ENCODE measurements around the gene BBS7. TPM values are rescaled to one million over a fixed set of nuclear protein-coding genes. Genes with fewer than 3 reads are reported as not detected.

BBS7 gene
- total and polyA plus RNA-seq, 9 of the 15 experiments (the other 6 are each of a cell fraction or from before 2014, with no cell fraction given): 13.4 to 25.8 (median 16.4) TPM

- TF ChIP-seq ZNF12 (CRISPR knock-in tag; IDR thresholded peaks at IDR 0.05) (no peak; the same call in 1 of the 2 replicates), LARP7 (IDR thresholded peaks at IDR 0.05) (peak; percentile 32; the same call in 1 of the 2 replicates), HNRNPK (IDR thresholded peaks at IDR 0.05; ENCODE audit: low read depth, low read length, poor library complexity, severe bottlenecking) (no peak), SREBF1 (IDR thresholded peaks at IDR 0.05; ENCODE audit: borderline replicate concordance, low read depth, low read length) (no peak), ATF6 (CRISPR knock-in tag; IDR thresholded peaks at IDR 0.05) (peak; percentile 72; the same call in 1 of the 2 replicates), POLR2A (conservative IDR thresholded peaks at IDR 0.05) (peak; percentile 95), IRF2 (CRISPR knock-in tag; IDR thresholded peaks at IDR 0.05) (no peak), DNMT1 (IDR thresholded peaks at IDR 0.05) (no peak), SREBF2 (CRISPR knock-in tag; IDR thresholded peaks at IDR 0.05) (no peak), L3MBTL2 (IDR thresholded peaks at IDR 0.05) (peak; percentile 33; the same call in 1 of the 2 replicates), ERF (CRISPR knock-in tag; IDR thresholded peaks at IDR 0.05) (no peak), SMC3 (conservative IDR thresholded peaks at IDR 0.05; ENCODE audit: insufficient read depth, low read depth, low read length) (no peak), FIP1L1 (IDR thresholded peaks at IDR 0.05; ENCODE audit: low read depth, low read length, poor library complexity, severe bottlenecking) (peak; percentile 70), TARDBP (IDR thresholded peaks at IDR 0.05) (no peak), MXI1 (IDR thresholded peaks at IDR 0.05; ENCODE audit: low read depth, low read length) (0 out of 2 replicates have a peak, but pooled peaks have one; percentile 58)
- TF ChIP-seq, protein P1, sequence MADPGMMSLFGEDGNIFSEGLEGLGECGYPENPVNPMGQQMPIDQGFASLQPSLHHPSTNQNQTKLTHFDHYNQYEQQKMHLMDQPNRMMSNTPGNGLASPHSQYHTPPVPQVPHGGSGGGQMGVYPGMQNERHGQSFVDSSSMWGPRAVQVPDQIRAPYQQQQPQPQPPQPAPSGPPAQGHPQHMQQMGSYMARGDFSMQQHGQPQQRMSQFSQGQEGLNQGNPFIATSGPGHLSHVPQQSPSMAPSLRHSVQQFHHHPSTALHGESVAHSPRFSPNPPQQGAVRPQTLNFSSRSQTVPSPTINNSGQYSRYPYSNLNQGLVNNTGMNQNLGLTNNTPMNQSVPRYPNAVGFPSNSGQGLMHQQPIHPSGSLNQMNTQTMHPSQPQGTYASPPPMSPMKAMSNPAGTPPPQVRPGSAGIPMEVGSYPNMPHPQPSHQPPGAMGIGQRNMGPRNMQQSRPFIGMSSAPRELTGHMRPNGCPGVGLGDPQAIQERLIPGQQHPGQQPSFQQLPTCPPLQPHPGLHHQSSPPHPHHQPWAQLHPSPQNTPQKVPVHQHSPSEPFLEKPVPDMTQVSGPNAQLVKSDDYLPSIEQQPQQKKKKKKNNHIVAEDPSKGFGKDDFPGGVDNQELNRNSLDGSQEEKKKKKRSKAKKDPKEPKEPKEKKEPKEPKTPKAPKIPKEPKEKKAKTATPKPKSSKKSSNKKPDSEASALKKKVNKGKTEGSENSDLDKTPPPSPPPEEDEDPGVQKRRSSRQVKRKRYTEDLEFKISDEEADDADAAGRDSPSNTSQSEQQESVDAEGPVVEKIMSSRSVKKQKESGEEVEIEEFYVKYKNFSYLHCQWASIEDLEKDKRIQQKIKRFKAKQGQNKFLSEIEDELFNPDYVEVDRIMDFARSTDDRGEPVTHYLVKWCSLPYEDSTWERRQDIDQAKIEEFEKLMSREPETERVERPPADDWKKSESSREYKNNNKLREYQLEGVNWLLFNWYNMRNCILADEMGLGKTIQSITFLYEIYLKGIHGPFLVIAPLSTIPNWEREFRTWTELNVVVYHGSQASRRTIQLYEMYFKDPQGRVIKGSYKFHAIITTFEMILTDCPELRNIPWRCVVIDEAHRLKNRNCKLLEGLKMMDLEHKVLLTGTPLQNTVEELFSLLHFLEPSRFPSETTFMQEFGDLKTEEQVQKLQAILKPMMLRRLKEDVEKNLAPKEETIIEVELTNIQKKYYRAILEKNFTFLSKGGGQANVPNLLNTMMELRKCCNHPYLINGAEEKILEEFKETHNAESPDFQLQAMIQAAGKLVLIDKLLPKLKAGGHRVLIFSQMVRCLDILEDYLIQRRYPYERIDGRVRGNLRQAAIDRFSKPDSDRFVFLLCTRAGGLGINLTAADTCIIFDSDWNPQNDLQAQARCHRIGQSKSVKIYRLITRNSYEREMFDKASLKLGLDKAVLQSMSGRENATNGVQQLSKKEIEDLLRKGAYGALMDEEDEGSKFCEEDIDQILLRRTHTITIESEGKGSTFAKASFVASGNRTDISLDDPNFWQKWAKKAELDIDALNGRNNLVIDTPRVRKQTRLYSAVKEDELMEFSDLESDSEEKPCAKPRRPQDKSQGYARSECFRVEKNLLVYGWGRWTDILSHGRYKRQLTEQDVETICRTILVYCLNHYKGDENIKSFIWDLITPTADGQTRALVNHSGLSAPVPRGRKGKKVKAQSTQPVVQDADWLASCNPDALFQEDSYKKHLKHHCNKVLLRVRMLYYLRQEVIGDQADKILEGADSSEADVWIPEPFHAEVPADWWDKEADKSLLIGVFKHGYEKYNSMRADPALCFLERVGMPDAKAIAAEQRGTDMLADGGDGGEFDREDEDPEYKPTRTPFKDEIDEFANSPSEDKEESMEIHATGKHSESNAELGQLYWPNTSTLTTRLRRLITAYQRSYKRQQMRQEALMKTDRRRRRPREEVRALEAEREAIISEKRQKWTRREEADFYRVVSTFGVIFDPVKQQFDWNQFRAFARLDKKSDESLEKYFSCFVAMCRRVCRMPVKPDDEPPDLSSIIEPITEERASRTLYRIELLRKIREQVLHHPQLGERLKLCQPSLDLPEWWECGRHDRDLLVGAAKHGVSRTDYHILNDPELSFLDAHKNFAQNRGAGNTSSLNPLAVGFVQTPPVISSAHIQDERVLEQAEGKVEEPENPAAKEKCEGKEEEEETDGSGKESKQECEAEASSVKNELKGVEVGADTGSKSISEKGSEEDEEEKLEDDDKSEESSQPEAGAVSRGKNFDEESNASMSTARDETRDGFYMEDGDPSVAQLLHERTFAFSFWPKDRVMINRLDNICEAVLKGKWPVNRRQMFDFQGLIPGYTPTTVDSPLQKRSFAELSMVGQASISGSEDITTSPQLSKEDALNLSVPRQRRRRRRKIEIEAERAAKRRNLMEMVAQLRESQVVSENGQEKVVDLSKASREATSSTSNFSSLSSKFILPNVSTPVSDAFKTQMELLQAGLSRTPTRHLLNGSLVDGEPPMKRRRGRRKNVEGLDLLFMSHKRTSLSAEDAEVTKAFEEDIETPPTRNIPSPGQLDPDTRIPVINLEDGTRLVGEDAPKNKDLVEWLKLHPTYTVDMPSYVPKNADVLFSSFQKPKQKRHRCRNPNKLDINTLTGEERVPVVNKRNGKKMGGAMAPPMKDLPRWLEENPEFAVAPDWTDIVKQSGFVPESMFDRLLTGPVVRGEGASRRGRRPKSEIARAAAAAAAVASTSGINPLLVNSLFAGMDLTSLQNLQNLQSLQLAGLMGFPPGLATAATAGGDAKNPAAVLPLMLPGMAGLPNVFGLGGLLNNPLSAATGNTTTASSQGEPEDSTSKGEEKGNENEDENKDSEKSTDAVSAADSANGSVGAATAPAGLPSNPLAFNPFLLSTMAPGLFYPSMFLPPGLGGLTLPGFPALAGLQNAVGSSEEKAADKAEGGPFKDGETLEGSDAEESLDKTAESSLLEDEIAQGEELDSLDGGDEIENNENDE (IDR thresholded peaks at IDR 0.05; ENCODE audit: low read depth, low read length): no peak
Measured at GRCh38 chr4:121823505-121824170, 46.6 kb downstream of the BBS7 start, which contains the start of gene CCNA2 (continued).
